ENCODE results near the gene RNU7-1.

The RNU7-1 gene

DNA sequence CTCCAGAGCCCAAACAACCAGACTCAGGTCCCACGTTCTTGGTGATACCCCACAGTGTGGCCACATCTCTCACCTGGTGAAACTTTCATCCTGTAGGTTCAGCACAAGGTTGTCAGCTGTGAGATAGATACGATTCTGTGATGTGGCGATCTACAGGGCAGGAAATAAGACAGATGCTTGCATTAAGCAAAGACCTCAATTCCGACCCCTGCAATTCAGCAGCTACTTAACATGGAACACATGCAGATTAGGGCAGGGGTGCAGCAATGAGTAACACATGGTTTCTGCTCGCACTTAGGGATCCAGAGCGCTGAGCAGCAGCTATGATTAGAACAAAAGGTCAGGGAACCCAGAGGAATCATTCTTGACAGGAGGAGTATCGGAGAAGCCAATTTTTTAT, 22.7 kb downstream of the RNU7-1 start:
- no peak for DNase-seq

DNA sequence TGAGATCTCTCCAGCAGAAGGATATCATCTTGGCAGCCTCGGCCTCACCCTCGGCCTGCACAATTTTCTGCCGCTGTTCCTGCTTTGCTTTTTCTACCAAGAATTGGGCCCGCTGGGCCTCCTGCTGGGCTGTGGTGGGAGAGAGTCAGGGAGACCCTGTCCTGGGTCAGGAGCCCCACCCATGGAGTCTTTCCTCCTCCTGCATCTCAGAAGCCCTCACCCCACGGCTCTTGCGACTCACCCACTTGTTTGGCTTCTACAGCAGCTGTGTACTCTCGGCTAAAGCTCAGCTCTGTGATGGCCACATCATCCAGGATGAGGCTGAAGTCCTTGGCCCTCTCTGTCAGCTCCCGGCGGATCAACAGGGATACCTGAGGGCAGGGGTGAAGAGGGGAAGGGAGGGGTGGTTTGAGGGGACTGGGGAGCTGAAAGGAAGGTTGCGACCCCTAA, 24.1 kb downstream of the RNU7-1 start:
- no peak for DNase-seq

- no peak for DNase-seq
These were observed 24.8 kb downstream of the RNU7-1 start for GRCh38 chr12:6968426-6968825.

GRCh38 chr12:6970096-6970527, 26.5 kb downstream of the RNU7-1 start:
- no peak for DNase-seq

GRCh38 chr12:6974180-6974579, 30.6 kb downstream of the RNU7-1 start:
- DNase-seq: no peak

- DNase-seq: no peak
These were observed 31.8 kb downstream of the RNU7-1 start for GRCh38 chr12:6975297-6976032.

- no peak for DNase-seq
These were observed 34.0 kb downstream of the RNU7-1 start for GRCh38 chr12:6977653-6978052.

DNA sequence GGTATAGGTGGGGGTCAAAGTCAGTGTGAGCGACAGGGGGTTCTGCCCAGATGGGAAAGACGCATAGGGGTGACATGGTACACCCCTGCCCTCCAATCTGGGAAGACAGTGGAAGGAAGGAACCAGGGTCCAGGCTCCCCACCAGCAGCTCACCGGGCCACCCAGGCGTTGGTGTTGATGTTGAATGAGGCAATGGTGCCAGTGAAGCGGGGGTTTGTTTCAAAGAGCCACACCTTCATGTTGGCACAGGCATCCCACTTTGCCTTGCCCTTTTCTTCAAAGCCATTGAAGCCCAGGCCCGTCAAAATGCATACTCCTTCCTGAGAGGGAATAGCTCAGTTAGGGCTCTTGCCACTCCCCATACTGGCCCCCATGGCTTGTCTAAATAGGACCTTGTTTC, 34.6 kb downstream of the RNU7-1 start:
- no peak for DNase-seq

DNA sequence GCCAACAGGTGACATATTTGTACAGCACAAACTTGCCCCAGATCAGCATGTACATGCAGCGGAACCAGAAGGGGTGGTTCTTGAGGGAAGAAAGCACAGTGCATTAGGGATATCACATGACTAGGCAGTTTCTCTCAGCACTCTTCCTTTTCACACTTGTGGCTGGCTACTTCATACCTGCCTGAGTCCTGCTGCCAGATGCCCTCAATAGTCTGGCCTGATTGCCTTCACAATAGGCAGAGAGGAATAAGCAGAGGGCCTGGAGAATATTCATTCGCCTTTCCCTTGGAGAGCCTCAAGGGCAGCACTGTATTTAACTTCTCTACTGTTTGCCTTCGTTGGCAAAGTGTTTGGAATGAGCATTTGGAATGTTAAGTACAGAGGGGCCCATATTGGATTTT, 35.0 kb downstream of the RNU7-1 start:
- DNase-seq: no peak

GRCh38 chr12:6979021-6979420, 35.4 kb downstream of the RNU7-1 start:
- no peak for DNase-seq

DNA sequence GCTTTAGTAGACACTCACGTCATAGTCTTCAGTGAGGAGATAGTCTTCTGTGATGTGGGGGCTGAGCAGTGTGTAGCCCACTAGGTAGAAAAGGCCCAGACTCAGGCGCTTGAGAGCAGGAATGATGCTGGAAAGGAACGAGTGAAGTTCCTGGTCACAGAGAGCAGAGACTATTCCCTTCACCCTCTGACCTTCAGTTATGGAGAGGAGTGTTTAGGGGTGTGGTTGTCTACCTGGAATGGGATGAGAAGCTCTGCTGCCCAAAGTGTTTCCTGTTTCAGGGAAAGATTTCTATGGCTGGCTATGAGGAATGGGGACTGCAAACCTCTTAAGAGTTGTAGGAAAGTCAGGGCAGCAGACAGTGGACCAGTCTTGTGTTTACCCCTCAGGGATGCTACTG, 35.8 kb downstream of the RNU7-1 start:
- no peak for DNase-seq

DNA sequence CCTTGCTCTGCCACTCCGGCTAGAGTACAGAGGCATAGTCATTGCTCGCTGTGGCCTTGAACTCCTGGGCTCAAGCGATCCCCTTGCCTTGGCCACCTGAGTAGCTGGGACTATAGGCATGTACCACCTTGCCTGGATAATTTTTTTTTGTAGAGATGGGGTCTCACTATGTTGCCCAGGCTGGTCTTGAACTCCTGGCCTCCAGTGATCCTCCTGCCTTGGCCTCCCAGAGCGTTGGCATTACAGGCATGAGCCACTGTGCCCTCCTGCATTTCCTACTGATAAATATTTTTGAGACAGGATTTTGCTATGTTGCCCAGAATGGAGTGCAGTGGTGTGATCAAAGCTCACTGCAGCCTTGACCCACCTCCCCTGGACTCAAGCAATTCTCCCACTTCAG, 36.5 kb downstream of the RNU7-1 start:
- no peak for DNase-seq

GRCh38 chr12:6980740-6981139, 37.1 kb downstream of the RNU7-1 start:
- DNase-seq: no peak

DNA sequence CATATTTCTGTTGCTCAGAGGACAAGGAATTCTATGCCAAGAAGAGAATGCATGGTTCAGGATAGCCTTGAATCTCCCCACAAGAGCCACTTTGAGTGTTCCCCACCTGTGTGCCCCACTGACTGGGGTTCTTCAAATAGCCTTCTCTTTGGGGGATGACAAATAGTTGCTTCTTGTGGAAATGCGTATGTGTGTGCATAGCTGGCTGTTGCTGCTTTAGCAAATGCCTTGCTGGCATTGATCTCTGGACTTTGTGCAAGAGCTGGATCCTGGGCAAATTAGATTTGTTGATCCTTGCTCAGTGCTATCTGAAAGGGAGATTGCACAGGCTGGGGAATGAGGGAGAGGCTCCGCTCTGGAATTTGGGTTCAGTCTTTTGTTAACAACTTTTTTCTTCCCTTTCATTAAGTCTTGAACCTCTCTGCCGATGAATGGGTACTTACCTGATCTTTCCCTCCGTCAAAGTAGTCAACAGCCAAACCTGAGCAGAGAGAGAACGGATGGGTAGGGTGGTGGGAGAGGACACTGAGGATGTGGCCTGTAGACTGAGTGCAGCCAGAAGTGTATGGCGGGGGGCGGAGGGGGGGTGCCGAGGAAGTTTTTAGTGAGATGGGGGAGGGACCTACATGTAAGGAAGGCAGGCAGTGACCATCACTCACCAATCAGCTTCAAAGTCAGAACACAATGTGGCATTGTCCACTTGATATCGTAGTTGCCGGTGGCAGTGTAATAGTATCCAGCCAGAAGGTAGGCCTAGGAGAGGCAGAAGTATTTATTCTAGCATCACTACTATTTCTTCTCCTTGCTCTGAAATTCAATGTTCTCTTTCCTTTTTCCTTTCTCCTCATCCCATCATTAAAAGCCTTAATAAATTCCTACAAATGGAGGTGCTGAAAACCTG, 37.8 kb downstream of the RNU7-1 start:
- no peak for DNase-seq

DNA sequence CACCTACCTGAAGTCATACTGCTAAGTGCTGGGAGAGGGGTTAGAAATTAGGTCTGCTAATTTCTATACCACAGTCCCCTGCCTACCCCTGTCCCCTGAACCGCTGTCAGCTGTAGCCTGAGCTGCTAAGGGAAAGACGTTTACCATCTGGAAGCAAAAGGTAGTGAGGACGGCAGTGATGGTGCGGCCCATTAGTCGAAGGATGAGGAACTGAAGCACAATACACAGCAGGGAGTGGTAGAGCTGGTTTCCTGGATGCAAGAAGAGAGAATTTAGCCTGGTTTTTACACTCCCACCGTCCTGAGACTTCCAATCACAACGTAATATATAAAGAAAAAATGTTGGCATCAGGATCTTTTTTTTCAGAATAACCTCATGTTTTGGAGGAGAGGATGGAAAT, 38.9 kb downstream of the RNU7-1 start:
- no peak for DNase-seq

DNA sequence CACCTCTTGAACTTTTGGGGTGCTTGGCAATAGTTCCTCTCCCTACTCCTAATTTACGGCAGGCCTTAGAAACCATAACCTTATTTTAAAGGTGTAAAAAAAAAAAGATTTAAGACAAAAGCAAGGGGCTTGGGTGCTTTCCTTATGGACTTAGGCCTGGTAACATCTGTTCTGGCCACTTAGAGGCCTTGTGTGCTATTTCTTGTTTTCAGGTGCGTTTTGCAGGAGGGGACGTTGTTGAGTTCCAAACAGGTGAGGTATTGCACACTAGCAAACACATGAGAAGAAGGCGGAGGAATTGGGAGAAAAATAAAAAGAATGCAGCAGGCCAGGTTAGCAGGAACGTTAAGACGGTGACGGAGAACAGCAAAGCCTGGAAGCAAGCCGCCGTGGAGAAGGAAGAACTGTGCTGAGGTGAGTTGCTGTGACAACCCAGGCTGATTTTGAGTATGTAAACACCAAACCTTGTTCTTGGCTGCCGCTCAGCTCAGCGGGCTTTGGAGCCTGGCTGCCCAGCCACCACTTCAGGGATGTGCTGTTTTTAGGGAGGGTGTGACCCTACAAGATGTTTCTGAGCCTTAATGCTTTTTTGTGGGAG, 44.4 kb downstream of the RNU7-1 start:
- DNase-seq: no peak

Measured in effector CD8-positive, alpha-beta T cell (primary cell).